Lung (tissue), 12 donors: ENCODE measurements around the gene GDPD2. TPM values are rescaled to one million over a fixed set of nuclear protein-coding genes. Genes with fewer than 3 reads are reported as not detected.

ENCODE experiments used
- ATAC-seq: fragments of 200-7000 bp; cut with Tn5 transposase; one replicate; pipeline ENCODE4 v1.9.1; 2020; ENCODE audit warnings: moderate number of reproducible peaks; ENCODE audit not compliant: insufficient read depth, low FRiP score
- DNase-seq, 3 donors: peaks; one replicate each; pipeline ENCODE4 v3.0.0-alpha.2; 2013 to 2017
- H3K27ac ChIP-seq, 2 donors: one replicate each; pipeline ENCODE4 v1.5.1; 2013; ENCODE audit warnings: mild to moderate bottlenecking in 2 of 2, moderate library complexity in 2 of 2, control low read depth in 1 of 2, inconsistent platforms in 1 of 2, low read depth in 1 of 2, low read length in 1 of 2
- H3K27me3 ChIP-seq, 3 donors: one replicate each; pipeline ENCODE4 v1.5.1; 2013; ENCODE audit warnings: low read length in 2 of 3; ENCODE audit not compliant: control insufficient read depth in 3 of 3, insufficient read depth in 3 of 3
- H3K36me3 ChIP-seq, 4 donors: one replicate each; pipeline ENCODE4 v1.5.1; 2013; ENCODE audit warnings: low read length in 4 of 4, mild to moderate bottlenecking in 1 of 4, moderate library complexity in 1 of 4; ENCODE audit not compliant: control insufficient read depth in 4 of 4, insufficient read depth in 4 of 4
- H3K4me1 ChIP-seq, 5 donors: one replicate each; pipeline ENCODE4 v1.5.1; 2013; ENCODE audit warnings: low read length in 5 of 5, mild to moderate bottlenecking in 2 of 5, moderate library complexity in 1 of 5; ENCODE audit not compliant: control insufficient read depth in 5 of 5, insufficient read depth in 5 of 5
- H3K4me3 ChIP-seq: one replicate; pipeline ENCODE4 v1.5.1; 2013; ENCODE audit warnings: mild to moderate bottlenecking, control low read depth, moderate library complexity
- H3K9ac ChIP-seq, 2 donors: one replicate each; pipeline ENCODE4 v1.5.1; 2013; ENCODE audit warnings: low read length in 2 of 2, control low read depth in 1 of 2; ENCODE audit not compliant: insufficient read depth in 1 of 2
- H3K9me3 ChIP-seq, 4 donors: one replicate each; pipeline ENCODE4 v1.5.1; 2013; ENCODE audit warnings: low read length in 3 of 4, mild to moderate bottlenecking in 1 of 4, moderate library complexity in 1 of 4; ENCODE audit not compliant: control insufficient read depth in 4 of 4, insufficient read depth in 3 of 4
- WGBS, 2 donors: extraction: QIAGEN DNeasy Blood & Tissue Kit; methylation state at CpG; one replicate each; pipeline ENCODE4 v1.1.7; 2013; 5-methylcytosine and 5-hydroxymethylcytosine counted together
- polyA plus RNA-seq, 2 donors: library from polyadenylated mRNA; stranded (reverse); fragments of 200-250 nt; gene quantifications; one replicate each; pipeline ENCODE4 v1.2.1, GENCODE V29; 2013
- total RNA-seq, 2 donors: library from RNA; depleted of rRNA in 1 of 2; stranded (reverse); fragments of >200 nt in 1 of 2; gene quantifications; one replicate each; pipeline ENCODE4 v1.2.1, GENCODE V29; 2014 to 2021
- TF ChIP-seq, protein P1 (sequence below): IDR thresholded peaks from 2 replicates; pipeline ENCODE4 v1.5.1; 2012; ENCODE audit warnings: mild to moderate bottlenecking; ENCODE audit errors: control extremely low read depth, extremely low read depth
- donor health status: control.
- donor health status: control.
- donor health status: Bipolar disorder and iron deficiency.
- donor health status: healthy.
- donor health status: DM: yes; HTN: yes; CAD: no.

GDPD2 gene
- total and polyA plus RNA-seq, 4 donors: not detected

DNA sequence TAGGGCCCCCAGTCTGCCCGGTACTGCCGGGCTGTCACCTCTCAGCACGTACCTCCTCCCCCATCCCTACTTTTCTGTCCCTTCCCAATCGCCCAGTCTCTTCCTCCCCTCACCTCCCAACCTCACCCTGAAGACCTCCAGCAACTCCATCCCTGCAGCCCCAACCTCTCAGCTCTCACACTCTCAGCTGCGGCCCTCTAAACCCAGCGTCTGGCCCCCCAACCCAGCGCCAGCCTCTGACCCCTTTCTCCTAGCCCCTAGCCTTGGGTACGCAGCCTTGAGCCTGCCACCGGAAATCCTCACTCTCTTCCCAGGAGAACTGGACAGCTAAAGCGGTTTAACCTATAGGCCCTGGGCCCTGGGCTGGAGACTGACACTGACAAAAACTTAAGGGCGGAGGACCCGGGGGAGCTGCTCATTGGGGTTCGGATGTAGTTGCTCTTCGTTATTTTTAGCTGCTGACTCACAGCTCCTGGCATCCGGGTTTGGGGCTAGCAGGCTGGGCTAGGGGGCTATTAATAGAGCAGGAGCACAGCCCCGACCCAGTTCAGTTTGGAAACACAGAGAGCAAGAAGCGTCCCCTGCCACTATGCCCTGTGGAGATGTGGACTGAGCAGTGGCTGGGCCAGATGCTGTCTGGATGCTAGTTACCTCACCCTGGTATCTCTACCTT, 11.9 kb downstream of the GDPD2 start:
- TF ChIP-seq, protein P1, sequence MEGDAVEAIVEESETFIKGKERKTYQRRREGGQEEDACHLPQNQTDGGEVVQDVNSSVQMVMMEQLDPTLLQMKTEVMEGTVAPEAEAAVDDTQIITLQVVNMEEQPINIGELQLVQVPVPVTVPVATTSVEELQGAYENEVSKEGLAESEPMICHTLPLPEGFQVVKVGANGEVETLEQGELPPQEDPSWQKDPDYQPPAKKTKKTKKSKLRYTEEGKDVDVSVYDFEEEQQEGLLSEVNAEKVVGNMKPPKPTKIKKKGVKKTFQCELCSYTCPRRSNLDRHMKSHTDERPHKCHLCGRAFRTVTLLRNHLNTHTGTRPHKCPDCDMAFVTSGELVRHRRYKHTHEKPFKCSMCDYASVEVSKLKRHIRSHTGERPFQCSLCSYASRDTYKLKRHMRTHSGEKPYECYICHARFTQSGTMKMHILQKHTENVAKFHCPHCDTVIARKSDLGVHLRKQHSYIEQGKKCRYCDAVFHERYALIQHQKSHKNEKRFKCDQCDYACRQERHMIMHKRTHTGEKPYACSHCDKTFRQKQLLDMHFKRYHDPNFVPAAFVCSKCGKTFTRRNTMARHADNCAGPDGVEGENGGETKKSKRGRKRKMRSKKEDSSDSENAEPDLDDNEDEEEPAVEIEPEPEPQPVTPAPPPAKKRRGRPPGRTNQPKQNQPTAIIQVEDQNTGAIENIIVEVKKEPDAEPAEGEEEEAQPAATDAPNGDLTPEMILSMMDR: no peak
- peak overlapping the region in 1 of 2 donors; percentile 32 for H3K9ac ChIP-seq
- 20 to 46% methylated on average over 16 to 17 of the region's 17 CpGs for WGBS, 2 donors
- H3K9me3 ChIP-seq: no peaks in the 10 kb centered on the region
- H3K36me3 ChIP-seq: no peaks in the 10 kb centered on the region
- peak overlapping the region; percentile 59 for H3K4me3 ChIP-seq
- no peak for ATAC-seq
- H3K27ac ChIP-seq: peak overlapping the region; percentile 27 to 88
- peaks cover 0 to 3% (median 0%) of the 10 kb centered on the region in 3 donors for H3K27me3 ChIP-seq
- peaks cover 0 to 2% (median 0%) of the 10 kb centered on the region in 5 donors for H3K4me1 ChIP-seq
- DNase-seq: peak in 1 of 3 donors; percentile 26

DNA sequence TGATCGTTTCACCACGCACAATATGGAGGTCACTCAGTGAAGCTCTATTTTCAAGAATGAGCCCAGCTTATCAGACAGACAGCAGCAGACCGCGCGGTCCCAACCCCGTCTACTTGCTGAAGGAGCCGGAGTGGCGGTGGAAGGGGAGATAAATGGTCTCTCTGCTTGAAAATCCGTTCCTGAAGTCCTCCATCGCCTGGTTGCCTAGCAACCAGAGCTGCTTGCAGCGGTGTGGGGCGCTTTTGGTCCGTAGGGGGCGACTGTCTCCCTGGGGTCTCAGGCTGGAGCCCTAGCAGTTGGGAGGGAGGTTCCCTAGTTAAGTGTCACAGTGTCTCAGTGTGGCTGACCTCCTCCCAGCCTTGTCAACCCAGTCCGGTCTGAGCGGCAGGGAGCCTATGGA, 13.2 kb downstream of the GDPD2 start:
- TF ChIP-seq, protein P1: no peak
- Histone ChIP-seq H3K4me1 (peaks cover 0 to 2% (median 0%) of the 10 kb centered on the region in 5 donors), H3K27me3 (peaks cover 0 to 3% (median 3%) of the 10 kb centered on the region in 3 donors), H3K36me3 (no peaks in the 10 kb centered on the region), H3K4me3 (no peak overlapping the region), H3K9ac (no peak overlapping the region), H3K27ac (no peak overlapping the region), H3K9me3 (no peaks in the 10 kb centered on the region)
- DNase-seq (no peak), ATAC-seq (no peak)
- WGBS, 2 donors: 34 to 42% methylated on average over 14 to 16 of the region's 16 CpGs

DNA sequence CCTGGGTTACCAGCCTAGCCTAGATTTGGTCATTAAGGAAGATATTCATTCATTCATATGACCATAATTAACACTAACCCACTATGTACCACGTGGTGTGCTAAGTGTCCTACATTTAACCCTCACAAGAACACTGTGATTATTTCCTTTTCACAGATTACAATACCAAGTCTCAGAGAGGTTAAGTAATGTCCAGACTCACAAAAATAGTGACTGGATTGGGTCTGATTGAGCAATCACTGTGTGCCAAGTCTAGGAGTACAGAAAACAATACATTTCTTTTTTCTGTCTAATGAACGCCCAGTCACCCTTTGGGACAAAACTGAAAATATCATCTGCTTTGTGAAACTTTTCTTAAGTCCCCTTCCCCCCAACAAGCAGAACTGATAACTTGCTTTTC, 13.9 kb downstream of the GDPD2 start:
- 36 to 40% methylated on average over 2 of the region's 2 CpGs for WGBS, 2 donors
- ATAC-seq: no peak
- DNase-seq: no peak
- H3K4me3 ChIP-seq: no peak overlapping the region
- TF ChIP-seq, protein P1: no peak
- H3K36me3 ChIP-seq: no peaks in the 10 kb centered on the region
- H3K9ac ChIP-seq: no peak overlapping the region
- peaks cover 0 to 2% (median 0%) of the 10 kb centered on the region in 5 donors for H3K4me1 ChIP-seq
- no peaks in the 10 kb centered on the region for H3K9me3 ChIP-seq
- H3K27me3 ChIP-seq: peaks cover 0 to 4% (median 3%) of the 10 kb centered on the region in 3 donors
- H3K27ac ChIP-seq: no peak overlapping the region
